ENCODE data around the gene PPID.

DNA sequence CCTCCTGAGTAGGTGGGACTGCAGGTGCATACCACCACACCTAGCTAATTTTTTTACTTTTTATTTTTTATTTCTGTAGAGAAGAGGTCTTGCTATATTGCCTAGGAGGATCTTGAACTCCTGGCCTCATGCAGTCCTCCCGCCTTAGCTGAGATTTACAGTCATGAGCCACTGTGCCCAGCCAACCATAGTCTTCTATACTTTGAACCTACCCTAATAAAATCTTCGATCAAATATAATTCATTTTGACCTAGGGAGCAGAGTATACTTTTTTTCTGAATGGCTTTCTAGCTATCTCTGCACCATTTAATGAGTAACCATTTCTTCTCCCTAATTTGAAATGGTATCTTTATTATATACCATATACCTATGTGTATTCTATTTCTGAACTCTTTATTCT is 44.4 kb downstream of the PPID start:
- TF ChIP-seq BHLHE40 (IDR thresholded peaks at IDR 0.05; ENCODE audit: low read depth, low read length), result no peak
- TF ChIP-seq MXI1 (IDR thresholded peaks at IDR 0.05; ENCODE audit: borderline replicate concordance, low read depth, low read length), result no peak
- TF ChIP-seq, protein P1, sequence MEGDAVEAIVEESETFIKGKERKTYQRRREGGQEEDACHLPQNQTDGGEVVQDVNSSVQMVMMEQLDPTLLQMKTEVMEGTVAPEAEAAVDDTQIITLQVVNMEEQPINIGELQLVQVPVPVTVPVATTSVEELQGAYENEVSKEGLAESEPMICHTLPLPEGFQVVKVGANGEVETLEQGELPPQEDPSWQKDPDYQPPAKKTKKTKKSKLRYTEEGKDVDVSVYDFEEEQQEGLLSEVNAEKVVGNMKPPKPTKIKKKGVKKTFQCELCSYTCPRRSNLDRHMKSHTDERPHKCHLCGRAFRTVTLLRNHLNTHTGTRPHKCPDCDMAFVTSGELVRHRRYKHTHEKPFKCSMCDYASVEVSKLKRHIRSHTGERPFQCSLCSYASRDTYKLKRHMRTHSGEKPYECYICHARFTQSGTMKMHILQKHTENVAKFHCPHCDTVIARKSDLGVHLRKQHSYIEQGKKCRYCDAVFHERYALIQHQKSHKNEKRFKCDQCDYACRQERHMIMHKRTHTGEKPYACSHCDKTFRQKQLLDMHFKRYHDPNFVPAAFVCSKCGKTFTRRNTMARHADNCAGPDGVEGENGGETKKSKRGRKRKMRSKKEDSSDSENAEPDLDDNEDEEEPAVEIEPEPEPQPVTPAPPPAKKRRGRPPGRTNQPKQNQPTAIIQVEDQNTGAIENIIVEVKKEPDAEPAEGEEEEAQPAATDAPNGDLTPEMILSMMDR (conservative IDR thresholded peaks at IDR 0.05; ENCODE audit: low read depth, low read length), result no peak
- no peak for TF ChIP-seq POLR2A (IDR thresholded peaks at IDR 0.05; ENCODE audit: low read depth, low read length)
- TF ChIP-seq, protein P2, sequence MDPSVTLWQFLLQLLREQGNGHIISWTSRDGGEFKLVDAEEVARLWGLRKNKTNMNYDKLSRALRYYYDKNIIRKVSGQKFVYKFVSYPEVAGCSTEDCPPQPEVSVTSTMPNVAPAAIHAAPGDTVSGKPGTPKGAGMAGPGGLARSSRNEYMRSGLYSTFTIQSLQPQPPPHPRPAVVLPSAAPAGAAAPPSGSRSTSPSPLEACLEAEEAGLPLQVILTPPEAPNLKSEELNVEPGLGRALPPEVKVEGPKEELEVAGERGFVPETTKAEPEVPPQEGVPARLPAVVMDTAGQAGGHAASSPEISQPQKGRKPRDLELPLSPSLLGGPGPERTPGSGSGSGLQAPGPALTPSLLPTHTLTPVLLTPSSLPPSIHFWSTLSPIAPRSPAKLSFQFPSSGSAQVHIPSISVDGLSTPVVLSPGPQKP (IDR thresholded peaks at IDR 0.05; ENCODE audit: borderline replicate concordance, low read depth, low read length), result no peak
- no peak for TF ChIP-seq MAZ (IDR thresholded peaks at IDR 0.05; ENCODE audit: borderline replicate concordance, low read depth, low read length)
- no peak for TF ChIP-seq RFX5 (IDR thresholded peaks at IDR 0.05; ENCODE audit: low read depth, low read length)
- TF ChIP-seq, protein P3, sequence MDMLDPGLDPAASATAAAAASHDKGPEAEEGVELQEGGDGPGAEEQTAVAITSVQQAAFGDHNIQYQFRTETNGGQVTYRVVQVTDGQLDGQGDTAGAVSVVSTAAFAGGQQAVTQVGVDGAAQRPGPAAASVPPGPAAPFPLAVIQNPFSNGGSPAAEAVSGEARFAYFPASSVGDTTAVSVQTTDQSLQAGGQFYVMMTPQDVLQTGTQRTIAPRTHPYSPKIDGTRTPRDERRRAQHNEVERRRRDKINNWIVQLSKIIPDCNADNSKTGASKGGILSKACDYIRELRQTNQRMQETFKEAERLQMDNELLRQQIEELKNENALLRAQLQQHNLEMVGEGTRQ (IDR thresholded peaks at IDR 0.05; ENCODE audit: low read depth, low read length), result no peak
- TF ChIP-seq FOS (IDR thresholded peaks at IDR 0.05; ENCODE audit: low read depth, low read length), result no peak

Measured in IMR-90 (cell line).